IPS-18c (cell line): Measurements from ENCODE around the gene MICAL2.

Experiments
- H3K4me3 ChIP-seq: 2 replicates; pipeline ENCODE4 v1.7.0; 2013; ENCODE audit warnings: low read depth, mild to moderate bottlenecking, low read length, moderate library complexity; ENCODE audit not compliant: insufficient read depth
- H3K9me3 ChIP-seq: one replicate; pipeline ENCODE4 v1.6.1; 2013; ENCODE audit warnings: mild to moderate bottlenecking, low read length, moderate library complexity; ENCODE audit not compliant: control insufficient read depth, insufficient read depth

MICAL2 gene

DNA sequence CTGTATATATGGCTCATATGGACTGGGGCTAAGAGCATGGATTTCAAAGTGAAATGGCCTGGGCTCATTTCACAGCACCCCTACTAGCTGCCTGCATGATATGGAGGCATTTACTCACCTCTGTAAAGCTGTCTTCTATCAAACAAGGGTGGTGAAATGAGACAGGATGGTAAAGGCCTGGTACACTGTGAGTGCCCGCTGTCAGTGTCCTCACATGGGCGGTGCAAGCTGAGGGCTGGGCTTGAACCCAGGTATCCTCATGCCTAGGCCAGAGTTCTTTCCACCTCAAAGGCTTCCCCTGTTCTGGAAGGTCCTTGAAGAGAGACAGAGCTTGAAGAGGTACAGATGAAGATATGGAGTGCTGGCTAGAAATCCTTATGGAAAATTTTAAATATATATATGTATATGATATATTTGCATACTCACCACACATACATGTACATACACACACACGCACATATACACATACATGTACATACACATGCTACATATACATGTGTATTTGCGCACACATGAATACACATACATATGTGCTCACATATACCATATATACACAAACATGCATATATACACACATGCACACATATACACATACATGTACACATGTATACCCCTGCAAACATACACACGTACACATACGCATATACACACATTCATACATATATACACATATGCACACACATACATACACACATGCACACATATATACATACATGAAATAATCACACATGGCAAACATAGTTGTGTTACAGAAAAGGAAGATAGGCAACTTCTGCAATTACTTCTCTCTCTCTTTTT is 44.7 kb downstream of the MICAL2 start:
- Histone ChIP-seq H3K4me3 (no peak overlapping the region), H3K9me3 (peaks cover 2% of the 10 kb centered on the region)

DNA sequence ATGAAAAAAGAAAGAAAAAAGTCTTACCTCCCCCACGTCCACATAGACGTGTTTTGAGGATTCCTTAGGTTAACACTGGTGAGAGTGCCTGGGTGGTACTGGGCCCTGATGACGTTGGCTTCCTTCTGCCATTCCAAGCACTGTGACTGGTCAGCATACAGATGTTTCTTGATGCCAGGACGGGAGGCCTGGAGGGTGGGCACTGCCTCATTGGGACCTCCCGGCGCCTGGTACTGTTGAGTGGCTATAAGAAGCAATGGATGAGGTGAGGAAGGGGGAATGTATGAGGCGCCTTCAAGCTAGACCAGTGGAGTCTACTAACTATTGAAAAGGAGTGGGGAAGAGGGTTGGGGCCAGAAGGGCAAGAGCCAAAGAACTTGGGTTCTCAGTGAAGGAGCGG is 45.3 kb downstream of the MICAL2 start:
- H3K4me3 ChIP-seq, result no peak overlapping the region

DNA sequence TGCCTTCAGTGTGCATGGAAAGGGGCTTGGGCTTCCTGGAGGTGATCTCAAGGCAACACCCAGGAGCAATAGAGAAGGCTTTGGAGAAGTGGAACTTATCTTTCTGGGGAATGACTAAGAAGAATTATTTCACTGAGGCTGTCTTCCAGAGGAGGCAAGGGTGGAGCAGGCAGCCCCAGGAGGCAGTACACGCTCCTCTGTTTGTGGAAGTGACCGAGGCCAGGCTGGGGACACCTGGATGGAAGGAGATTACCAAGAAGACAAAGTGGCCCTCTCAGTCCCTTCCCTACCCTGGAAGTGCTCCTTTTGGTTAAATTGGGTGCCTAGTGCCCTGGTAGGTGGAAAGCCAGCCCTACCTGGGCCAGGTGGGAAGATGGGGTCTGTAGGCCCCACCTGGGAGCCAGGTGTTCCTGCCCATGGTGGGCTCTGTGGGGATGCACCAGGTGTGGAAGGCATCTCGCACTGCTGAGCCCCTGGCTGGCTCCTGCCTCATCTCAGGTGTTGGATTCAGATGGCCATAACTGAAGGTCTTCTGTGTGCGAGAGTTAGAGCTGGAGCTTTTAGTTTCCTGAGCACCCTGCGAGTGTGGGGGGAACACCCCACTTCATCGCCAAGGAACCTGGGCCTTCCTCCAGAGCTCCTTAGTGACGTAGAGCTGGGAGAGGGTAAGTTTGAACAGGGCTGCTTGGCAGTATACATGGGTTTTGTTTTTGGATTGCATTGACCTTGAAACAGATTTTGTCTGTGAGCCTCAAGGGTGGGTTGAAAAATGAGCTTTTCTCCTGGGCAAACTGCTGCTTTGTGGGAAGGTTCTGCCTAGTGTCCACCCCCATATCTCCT is 46.1 kb downstream of the MICAL2 start:
- Histone ChIP-seq H3K9me3 (no peaks in the 10 kb centered on the region), H3K4me3 (no peak overlapping the region)

More for the DNA sequence above, 45.3 kb downstream of the MICAL2 start:
- peaks cover 1% of the 10 kb centered on the region for H3K9me3 ChIP-seq

DNA sequence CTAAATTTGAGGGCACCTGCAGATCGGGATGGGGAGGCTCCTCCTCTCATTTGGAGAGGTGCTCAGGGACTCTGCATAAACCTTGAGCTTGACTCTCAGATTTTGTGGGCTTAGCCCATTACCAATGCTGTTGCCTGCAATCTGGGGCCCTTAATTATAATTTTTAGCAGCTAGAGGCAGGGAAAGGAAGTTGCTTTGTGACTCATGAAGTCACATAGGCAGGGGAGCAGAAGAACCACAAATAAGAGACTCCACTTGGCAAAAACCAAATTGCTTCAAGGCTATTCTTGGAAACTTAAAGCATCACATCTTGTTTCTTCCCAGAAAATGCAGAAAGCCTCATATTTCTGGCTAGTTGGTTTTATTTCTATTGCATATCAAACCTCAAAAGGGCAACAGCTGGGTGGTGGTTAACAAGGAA is 46.9 kb downstream of the MICAL2 start:
- H3K9me3 ChIP-seq, result no peaks in the 10 kb centered on the region
- no peak overlapping the region for H3K4me3 ChIP-seq

DNA sequence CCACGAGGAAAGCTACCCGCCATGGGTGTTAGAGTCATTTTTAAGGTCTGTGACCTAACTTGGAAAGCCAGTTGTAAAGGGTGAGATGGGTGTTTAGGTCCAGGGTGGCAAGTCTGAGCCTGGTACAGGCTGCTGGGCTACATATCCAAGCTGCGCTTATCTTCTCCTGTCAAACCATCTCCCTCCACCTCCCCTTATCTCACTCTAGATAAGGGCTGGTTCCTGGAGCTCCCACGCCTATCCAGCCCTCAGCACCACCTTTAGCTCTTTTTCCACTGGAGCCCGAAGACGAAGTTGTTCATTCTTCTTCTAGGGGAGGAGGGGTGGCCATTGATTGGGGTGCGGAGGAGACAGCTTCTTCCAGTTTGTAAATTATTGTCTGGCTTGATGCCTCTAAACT is 48.5 kb downstream of the MICAL2 start:
- Histone ChIP-seq H3K9me3 (no peaks in the 10 kb centered on the region), H3K4me3 (no peak overlapping the region)

DNA sequence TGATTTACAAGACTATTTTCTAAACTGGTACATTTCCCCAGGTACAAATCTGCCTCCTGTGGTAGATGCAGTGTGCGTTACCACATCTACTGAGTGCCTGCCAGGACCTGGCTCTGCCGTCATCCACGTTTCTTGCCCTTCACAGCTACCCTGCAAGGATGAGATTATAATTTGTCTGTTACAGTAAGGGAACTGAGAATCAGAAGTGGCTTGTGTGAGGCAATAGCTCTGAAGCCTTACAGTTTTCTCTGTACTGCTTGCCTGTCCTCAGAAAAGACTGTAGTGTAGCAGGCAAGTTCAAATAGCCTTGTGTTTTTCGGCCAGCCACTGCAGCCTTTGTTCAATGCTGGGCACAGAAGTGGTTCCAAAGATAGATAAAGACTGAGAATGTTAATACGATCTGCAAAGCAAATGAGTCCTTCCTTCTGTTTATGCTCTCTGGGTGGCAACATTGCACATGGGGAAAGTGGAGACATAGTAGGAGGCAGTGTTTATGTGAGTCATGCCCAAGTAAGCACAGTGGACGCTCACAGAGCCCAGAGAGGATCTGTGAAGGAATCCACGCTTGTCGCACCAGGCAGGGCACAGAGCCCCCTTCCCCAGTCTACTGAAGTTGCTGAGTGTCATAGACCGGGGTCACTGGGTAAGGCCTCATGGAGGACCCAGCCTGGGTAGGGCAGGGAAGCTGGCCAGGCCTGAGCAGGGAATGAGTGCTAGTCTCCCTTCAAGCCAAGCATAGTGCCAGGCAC is 49.1 kb downstream of the MICAL2 start:
- Histone ChIP-seq H3K4me3 (no peak overlapping the region), H3K9me3 (no peaks in the 10 kb centered on the region)

DNA sequence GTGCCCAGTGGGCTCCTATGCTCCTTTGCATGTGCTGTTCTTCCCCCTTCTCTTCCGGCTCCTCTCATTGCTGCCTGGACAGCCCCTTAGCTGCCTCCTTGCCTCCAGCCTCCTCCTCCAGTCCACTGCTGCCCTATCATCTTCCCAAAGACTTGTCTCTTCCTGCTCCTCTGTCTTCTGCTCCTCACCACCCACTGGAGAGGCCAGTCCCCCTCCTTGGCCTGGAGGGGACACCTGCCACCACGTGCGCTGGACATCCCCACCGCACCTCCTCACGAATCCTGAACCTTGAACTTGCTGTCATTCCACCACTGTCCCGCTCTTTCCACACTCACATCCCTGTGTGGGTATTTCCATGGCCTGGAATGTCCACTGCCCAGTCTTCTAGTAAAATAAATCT is 49.8 kb downstream of the MICAL2 start:
- Histone ChIP-seq H3K9me3 (no peaks in the 10 kb centered on the region), H3K4me3 (no peak overlapping the region)

DNA sequence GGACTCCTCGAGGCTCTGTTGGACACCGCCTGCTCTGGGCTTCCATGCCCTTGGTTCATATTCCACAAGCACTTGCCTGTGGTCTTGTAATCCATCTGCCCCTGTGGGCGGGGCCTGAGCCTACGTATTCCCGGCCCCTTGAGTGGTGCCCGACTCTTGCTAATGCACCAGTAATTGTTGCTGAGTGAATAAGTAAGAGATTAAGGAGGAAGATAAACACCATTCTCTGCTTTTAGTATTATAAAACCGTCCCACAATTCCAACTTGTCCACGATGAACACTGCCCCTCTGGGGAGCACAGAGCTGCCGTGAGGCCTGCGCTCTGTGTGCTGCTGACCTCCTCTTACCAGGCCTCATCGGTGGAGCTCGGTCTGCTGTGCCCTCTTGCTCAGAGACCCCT is 50.3 kb downstream of the MICAL2 start:
- Histone ChIP-seq H3K9me3 (no peaks in the 10 kb centered on the region), H3K4me3 (no peak overlapping the region)

DNA sequence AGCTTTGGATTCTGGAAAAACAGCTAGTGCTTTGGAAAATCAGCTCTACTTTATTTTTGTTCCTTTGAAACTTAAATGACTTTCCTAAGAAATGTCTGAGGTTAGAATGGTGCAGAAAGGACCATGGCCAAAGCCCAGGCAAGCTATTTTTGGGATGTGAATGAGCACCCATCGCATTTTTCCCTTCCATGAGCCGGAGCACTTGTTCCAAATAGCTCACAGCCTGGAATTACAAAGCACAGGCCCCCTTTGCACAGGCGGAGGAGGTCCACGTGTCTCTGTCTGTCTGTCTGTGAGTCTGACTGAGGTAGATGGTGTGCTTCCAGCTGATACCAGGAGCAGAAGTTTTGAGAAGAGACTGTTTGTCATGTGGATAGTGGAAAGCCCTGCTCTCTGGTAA is 50.7 kb downstream of the MICAL2 start:
- no peaks in the 10 kb centered on the region for H3K9me3 ChIP-seq
- no peak overlapping the region for H3K4me3 ChIP-seq

DNA sequence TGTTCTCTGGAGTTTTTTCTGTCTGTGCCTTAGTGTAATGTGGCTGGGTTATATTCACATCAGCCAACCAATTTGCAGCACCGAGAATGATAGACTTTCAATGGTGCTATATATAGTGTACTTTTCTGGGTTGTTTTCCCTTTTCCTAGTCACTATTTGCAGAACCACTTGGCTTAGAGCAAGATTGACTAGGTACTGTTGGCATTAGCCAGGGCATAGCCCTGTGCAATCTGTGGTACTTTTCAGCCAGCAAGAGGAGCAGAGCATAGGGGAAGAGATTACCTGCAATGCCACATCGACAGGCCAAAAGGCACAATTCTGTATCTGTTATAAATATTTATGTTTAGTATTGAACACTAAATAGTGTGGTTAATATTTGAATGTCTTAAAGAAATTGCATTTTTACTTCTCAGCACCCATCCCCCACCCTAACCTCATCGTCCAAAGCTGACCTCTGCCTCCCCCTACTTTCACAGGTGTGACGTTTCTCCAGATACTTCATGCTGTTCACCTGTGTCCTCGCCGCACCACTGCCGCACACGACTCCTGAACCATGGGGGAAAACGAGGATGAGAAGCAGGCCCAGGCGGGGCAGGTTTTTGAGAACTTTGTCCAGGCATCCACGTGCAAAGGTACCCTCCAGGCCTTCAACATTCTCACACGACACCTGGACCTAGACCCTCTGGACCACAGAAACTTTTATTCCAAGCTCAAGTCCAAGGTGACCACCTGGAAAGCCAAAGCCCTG is 51.4 kb downstream of the MICAL2 start:
- Histone ChIP-seq H3K9me3 (no peaks in the 10 kb centered on the region), H3K4me3 (no peak overlapping the region)

DNA sequence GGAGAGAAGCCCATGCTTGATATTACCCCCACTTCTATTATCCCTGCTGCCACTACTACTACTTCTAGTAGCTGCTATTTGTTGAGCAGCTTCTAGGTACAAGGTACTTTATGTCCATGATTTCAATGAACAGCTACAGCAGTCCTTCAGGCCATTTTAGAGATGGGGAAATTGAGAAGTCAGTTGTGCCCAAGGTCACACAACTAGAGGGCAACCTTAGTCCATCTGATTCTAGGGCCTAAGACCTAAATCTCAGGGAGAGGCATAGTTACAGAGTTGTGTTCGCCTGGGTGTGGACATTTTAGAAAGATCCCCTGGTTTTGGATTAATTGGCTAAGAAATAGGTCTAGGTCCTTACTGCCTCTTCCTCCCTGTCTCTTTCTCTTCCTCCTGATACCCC is 52.3 kb downstream of the MICAL2 start:
- Histone ChIP-seq H3K4me3 (no peak overlapping the region), H3K9me3 (no peaks in the 10 kb centered on the region)

DNA sequence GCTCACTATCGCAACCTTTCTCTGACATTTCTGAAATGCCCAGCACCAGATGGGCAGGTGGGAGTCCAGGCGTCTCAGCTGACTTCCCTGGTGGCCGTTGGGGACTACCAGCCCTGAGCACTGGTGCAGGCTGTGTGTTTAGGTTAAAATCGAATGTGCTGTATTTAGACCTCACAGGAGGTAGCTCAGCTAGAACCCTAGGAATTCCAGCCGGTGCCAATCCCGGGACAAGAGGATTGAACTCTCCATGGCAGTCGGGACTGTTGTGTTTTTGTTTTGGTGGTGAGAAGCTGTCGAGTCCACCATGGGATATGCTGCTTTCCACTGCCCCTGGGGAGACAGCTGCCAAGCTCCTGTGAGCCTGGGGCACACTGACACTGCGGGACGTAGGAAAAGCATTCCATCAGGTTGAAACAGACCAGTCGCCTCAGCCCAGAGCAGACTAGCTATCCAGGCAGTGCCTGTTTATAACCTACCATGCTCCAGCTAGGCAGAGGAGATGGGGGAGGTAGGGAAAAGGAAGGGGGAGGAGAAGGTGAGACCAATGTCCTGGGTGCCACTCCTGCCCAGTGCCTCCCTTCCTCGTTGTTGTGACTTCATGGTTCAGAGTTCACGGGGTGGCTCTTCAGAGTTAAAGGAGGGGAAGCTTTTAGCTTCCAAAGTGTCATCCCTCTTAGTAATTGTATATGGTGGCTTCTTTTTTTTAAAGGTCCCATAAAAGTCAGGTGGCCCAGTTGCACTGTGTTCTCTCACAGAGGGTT is 53.0 kb downstream of the MICAL2 start:
- no peak overlapping the region for H3K4me3 ChIP-seq
- H3K9me3 ChIP-seq, result no peaks in the 10 kb centered on the region

DNA sequence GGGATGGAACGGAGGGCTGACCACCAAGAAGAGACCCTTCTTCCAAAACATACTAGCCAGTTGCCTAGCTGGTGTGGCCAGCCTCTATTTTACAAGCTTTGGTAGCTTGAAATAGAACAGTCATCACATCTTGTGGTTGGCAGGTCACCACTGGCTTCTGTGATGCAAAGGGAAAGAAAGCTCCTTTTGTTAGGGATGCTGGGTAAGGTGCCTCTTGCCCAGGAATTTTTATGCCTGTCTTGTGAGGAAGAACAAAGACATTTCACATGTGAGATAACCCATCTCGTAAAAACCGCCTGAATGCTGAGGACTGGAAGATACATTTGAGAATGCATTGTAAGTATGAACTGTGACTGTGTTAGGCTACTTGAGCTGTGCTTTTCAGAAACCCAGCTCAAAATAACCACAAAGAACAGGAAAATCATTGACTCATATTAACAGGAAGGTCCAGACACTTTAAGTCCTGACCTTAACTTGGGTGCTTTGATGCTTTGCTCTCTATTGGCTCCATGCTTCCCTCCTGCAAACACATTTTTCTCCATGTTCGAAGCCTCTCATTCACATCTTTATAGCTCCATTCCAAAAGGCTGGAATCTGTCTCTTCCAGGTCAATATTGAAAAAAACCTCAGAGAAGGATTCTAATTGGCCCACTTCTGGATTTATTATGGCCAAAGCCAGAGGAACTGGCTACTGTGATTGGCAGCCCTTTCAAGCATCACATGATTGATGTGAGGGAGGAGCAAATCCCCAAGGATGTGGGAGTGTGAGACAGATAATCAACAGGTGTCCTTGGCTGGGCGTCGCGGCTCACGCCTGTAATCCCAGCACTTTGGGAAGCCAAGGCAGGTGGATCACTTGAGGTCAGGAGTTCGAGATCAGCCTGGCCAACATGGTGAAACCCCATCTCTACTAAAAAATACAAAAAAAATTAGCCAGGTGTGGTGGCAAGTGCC is 53.9 kb downstream of the MICAL2 start:
- no peak overlapping the region for H3K4me3 ChIP-seq
- H3K9me3 ChIP-seq, result no peaks in the 10 kb centered on the region

DNA sequence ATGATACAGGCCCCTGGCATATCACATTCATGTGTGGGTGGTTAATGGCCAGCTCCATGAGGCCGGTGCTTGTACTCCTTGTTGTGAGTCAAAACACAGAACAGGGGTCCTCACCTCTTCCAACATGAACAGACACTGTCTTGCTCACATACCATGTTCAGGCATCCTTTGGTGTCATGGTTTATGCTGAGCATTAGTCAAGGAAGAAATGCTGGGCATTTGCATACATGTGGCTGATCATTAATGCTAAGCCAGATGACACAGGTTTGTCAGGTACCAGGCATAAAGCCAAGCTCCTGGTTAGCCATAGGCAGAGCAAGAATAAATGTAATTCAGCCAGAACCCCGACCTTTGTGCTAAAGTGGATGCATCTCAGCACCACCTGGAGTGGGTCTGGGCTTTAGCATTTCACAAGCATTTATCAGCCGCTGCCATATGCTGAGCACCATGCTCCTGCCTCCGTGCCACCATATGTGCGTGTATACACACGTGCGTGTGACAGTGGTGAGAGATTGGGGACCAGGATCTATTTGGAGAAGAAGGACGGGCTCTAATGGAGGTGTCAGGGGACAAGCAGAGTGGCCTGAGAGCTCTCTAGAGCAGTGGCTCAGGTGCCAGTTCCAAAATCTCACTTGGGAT is 55.0 kb downstream of the MICAL2 start:
- H3K9me3 ChIP-seq, result no peaks in the 10 kb centered on the region

More for the DNA sequence above, 55.0 kb downstream of the MICAL2 start:
- no peak overlapping the region for H3K4me3 ChIP-seq
